WERI-Rb-1 (cell line): ENCODE data around the gene TMEM239.

Source experiments
- DNase-seq: peaks from one replicate; pipeline ENCODE4 v3.0.0-alpha.2; 2020
- H3K27ac ChIP-seq: fragments of 250-450 bp; sonication (Bioruptor Pico); 2 replicates; pipeline ENCODE4 v1.5.1; 2020; ENCODE audit warnings: mild to moderate bottlenecking, moderate library complexity
- H3K27me3 ChIP-seq: fragments of 250-450 bp; sonication (Bioruptor Pico); 2 replicates; pipeline ENCODE4 v1.5.1; 2021; ENCODE audit warnings: mild to moderate bottlenecking, low read depth, moderate library complexity; ENCODE audit not compliant: insufficient read depth, severe bottlenecking
- H3K36me3 ChIP-seq: fragments of 250-450 bp; sonication (Bioruptor Pico); 2 replicates; pipeline ENCODE4 v1.5.1; 2020; ENCODE audit warnings: mild to moderate bottlenecking, moderate library complexity
- H3K4me3 ChIP-seq: 2 replicates; pipeline ENCODE4 v1.5.1; 2011; ENCODE audit warnings: low read depth, mild to moderate bottlenecking, control low read depth, low read length
- H3K9me3 ChIP-seq: fragments of 250-450 bp; sonication (Bioruptor Pico); 2 replicates; pipeline ENCODE4 v1.5.1; 2021; ENCODE audit warnings: mild to moderate bottlenecking, moderate library complexity; ENCODE audit not compliant: severe bottlenecking
- CTCF ChIP-seq: IDR thresholded peaks from 2 replicates; pipeline ENCODE4 v1.5.1; 2011; ENCODE audit warnings: low read depth, mild to moderate bottlenecking, control low read depth, inconsistent platforms, low read length

The TMEM239 gene

GRCh38 chr20:2845607-2846006 is 29.4 kb downstream of the TMEM239 start:
- no peak for DNase-seq
- Histone ChIP-seq H3K27ac (no peak overlapping the region), H3K4me3 (no peak overlapping the region), H3K27me3 (no peaks in the 10 kb centered on the region), H3K36me3 (no peaks in the 10 kb centered on the region), H3K9me3 (no peaks in the 10 kb centered on the region)
- no peak for TF ChIP-seq CTCF

- H3K9me3 ChIP-seq, result no peaks in the 10 kb centered on the region
- TF ChIP-seq CTCF, result no peak
- no peaks in the 10 kb centered on the region for H3K27me3 ChIP-seq
- H3K36me3 ChIP-seq, result no peaks in the 10 kb centered on the region
- no peak overlapping the region for H3K27ac ChIP-seq
- no peak overlapping the region for H3K4me3 ChIP-seq
- DNase-seq, result no peak
Measured at GRCh38 chr20:2846698-2847097, 30.5 kb downstream of the TMEM239 start.

GRCh38 chr20:2847802-2848201 is 31.6 kb downstream of the TMEM239 start:
- H3K27me3 ChIP-seq, result no peaks in the 10 kb centered on the region
- no peaks in the 10 kb centered on the region for H3K9me3 ChIP-seq
- no peaks in the 10 kb centered on the region for H3K36me3 ChIP-seq
- no peak for TF ChIP-seq CTCF
- no peak overlapping the region for H3K27ac ChIP-seq
- no peak overlapping the region for H3K4me3 ChIP-seq
- no peak for DNase-seq

- H3K9me3 ChIP-seq, result no peaks in the 10 kb centered on the region
- no peak overlapping the region for H3K27ac ChIP-seq
- no peaks in the 10 kb centered on the region for H3K36me3 ChIP-seq
- DNase-seq, result no peak
- no peak overlapping the region for H3K4me3 ChIP-seq
- TF ChIP-seq CTCF, result no peak
- H3K27me3 ChIP-seq, result no peaks in the 10 kb centered on the region
Measured at GRCh38 chr20:2849529-2849928, 33.4 kb downstream of the TMEM239 start.

- no peak for TF ChIP-seq CTCF
- H3K27ac ChIP-seq, result no peak overlapping the region
- H3K36me3 ChIP-seq, result no peaks in the 10 kb centered on the region
- H3K27me3 ChIP-seq, result no peaks in the 10 kb centered on the region
- no peaks in the 10 kb centered on the region for H3K9me3 ChIP-seq
- no peak for DNase-seq
- no peak overlapping the region for H3K4me3 ChIP-seq
Measured at GRCh38 chr20:2851086-2851485, 34.9 kb downstream of the TMEM239 start.

- Histone ChIP-seq H3K4me3 (no peak overlapping the region), H3K27me3 (no peaks in the 10 kb centered on the region), H3K27ac (no peak overlapping the region), H3K9me3 (no peaks in the 10 kb centered on the region), H3K36me3 (peaks cover 4% of the 10 kb centered on the region)
- no peak for DNase-seq
- TF ChIP-seq CTCF, result no peak
Measured at GRCh38 chr20:2858591-2858990, 42.4 kb downstream of the TMEM239 start.
